ENCODE data around the gene INPP5J.
A peak's percentile ranks its signal among the peaks of the same experiment; 100 is the strongest.

The INPP5J gene

GRCh38 chr22:31126128-31126868 lies 3.5 kb downstream of the INPP5J start:
- DNase-seq = no peak

GRCh38 chr22:31126869-31127175 lies 4.1 kb downstream of the INPP5J start:
- no peak for DNase-seq

GRCh38 chr22:31127181-31127772 lies 4.5 kb downstream of the INPP5J start:
- no peak for DNase-seq

- DNase-seq = no peak
Observed at GRCh38 chr22:31128156-31128555, 5.4 kb downstream of the INPP5J start.

- no peak for DNase-seq
Observed at GRCh38 chr22:31130873-31131272, 8.1 kb downstream of the INPP5J start.

GRCh38 chr22:31133911-31134310 lies 11.1 kb downstream of the INPP5J start:
- no peak for DNase-seq

DNA sequence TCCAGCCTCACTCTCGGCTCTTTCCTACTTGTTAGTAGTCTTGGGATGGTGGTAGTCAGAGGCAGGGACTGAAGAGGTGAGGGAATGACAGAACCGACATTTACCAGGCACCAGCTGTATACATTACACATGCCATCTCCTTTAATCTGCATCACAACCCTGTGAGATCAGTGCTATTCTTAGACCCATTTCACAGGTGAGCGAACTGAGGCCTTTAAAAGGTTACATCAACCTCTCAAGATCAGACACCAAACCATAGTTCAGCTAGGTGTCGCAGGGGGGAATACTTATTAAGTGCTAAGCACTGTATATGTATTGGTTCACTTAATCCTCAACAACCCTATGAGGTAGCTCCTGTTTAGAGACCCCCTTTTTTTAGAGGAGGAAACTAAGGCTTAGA lies 11.9 kb downstream of the INPP5J start:
- no peak for DNase-seq

DNA sequence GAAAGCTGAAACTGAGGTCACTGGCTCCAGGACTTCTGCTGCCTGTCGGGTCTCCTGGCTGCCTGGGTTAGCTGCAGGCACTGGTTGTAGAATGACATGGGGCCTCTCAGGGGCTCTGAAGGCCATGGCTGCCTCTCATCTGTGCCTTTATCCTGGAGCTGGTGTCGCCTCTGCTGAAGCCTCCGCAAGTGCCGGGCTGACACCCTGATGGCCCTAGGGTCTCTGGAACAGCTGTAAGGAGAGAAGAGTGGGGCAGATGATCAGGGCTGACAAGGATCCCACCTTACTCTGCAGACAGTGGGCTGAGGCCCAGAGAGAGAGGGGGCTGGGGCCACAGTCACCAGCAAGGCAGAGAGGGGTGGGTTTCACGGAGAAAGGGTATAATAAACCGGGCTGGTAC lies 12.9 kb downstream of the INPP5J start:
- DNase-seq = no peak

DNA sequence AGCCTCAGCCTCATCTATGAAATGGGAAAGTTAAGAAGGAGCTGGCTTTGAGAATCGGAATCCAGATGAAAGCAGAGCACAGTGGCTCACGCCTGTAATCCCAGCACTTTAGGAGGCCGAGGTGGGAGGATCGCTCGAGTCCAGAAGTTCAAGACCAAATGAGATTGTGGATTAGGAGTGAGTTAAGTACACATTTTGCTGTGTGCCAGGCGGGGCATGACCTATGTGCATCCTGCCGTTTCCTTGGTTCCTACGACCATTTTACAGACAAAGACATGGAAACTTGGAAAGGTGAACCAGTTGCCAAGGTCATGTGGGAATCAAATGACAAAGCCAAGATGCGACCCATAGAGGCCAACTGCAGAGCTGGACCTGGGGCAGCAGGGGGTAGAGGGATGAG lies 13.4 kb downstream of the INPP5J start:
- no peak for DNase-seq

DNA sequence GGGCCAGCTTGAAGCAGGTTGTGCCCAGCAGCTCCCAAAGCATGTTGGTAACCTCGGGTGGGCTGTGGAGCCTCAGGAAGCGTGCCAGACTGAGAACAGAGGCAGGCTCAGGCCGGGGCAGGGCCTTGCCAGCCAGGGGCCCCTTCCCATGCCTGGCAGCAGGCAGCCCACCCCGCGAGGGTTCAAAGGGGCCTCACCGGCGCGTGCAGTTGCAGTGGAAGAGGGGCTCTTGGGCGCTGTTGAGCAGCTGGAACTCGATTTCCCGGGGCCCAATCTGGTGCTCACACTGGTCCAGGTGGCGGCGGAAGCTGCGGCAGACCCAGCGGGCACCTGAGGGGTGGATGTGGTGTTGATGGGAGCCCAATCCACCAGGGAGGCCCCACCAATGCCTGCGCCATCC lies 13.9 kb downstream of the INPP5J start:
- DNase-seq = no peak

DNA sequence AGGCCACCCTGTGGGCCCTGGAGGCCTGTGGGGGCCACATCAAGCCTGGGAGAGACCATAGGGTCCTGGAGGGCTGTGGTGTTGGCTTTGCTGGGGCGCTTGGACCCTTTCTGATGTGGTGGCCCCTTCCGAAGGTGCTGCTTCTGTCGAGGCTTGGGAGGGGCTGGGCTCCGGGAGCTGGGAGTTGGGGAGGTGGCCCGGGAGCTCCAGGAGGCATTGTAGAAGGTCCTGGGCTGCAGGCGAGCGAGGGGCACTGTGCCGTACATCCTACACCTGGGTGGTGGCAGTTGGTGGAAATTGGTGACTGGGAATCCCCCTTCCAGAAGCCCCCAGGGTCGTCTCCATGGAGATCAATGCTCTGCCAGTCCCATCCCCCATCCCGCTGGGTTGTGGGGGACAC lies 15.0 kb downstream of the INPP5J start:
- DNase-seq = no peak

DNA sequence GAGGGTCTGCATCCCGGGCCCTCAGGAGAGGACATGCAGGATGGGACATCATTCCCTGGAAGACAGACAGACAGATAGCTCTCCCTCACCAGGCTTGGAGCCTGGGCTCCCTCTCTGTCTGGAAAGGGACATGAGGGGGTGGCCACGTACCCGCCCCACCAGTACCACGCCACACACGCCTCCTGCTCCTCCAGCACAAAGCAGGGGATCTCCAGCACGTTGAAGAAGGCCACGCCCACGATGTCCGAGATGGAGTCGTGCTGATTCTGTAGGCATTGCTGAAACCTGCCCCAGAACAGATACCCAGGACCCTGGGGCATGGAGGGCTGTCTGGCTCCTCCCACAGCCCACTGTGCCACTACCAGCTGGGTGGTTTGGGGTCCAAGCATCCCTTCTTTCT lies 15.4 kb downstream of the INPP5J start:
- no peak for DNase-seq

- DNase-seq = no peak
Observed at GRCh38 chr22:31139066-31139465, 16.3 kb downstream of the INPP5J start.

DNA sequence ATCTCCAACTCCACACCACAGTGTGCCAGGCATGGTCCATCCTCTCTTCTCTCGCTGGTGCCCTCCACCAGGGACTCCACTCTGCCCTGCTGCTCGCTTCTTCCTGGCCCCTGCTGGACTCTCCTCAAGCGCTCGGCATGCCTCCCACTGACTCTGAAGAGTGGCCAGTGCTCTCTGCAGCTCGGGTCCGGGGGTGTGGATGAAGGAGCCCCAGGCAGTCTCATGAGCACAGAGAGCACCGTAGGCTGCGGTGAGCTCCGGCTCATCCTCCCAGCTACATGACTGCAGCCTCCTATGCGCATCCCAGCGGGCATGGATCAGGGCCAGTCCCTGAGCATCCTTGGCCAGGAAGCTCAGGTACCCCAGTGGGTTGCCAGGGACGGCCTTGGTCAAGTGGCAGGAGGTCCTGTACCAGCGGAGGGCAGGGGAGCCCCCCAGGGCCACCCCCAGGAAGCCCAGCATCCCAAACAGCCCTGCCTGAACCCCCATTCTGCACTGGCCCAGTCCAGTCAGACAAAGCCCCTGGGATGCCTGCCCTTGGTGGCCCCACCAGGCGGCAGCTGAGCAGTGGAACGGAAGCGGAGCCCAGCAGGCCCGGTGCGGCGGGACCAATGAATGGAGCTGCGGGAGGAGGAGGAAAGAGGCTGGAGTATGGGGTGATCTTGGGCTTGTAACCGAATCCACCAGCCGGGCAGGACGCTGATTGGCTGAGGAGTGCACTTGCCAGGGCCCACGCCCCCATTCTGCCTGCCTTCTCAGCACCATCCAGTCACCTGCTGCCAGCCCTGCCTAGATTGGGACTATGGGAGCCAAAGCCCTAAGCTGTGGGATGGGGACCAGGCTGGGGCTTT lies 17.3 kb downstream of the INPP5J start, which contains the start of gene PLA2G3:
PLA2G3 (minus strand) TSS at position 643 of the 851 bp plus-strand sequence; CDS start at position 489, 154 bp downstream.
- no peak for DNase-seq

- no peak for DNase-seq
Observed at GRCh38 chr22:31140746-31141145, 18.0 kb downstream of the INPP5J start.

- no peak for DNase-seq
Observed at GRCh38 chr22:31141551-31141950, 18.8 kb downstream of the INPP5J start.

GRCh38 chr22:31142285-31142684 lies 19.5 kb downstream of the INPP5J start:
- no peak for DNase-seq

- no peak for DNase-seq
Observed at GRCh38 chr22:31143038-31143437, 20.3 kb downstream of the INPP5J start.

GRCh38 chr22:31143537-31143936 lies 20.8 kb downstream of the INPP5J start:
- DNase-seq = no peak

DNA sequence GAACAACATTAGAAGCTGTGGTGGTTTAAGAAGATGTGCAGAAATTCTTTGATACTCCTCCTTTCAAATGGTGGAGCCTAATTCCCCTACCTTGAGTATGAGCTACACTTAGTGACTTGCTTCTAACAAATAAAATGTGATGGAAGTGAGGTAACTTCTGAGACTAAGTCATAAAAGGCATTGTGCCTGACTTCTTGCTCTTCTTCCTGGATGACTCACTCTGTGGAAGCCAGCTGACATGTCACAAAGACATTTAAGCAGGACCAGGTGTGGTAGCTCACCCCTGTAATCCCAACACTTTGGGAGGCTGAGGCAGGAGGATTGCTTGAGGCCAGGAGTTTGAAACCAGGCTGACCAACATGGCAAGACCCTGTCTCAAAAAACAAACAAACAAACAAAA lies 21.5 kb downstream of the INPP5J start:
- DNase-seq = peak; percentile 24

- DNase-seq = no peak
Observed at GRCh38 chr22:31148488-31148887, 25.7 kb downstream of the INPP5J start.

GRCh38 chr22:31148953-31149627 lies 26.3 kb downstream of the INPP5J start:
- DNase-seq = peak; percentile 41

DNA sequence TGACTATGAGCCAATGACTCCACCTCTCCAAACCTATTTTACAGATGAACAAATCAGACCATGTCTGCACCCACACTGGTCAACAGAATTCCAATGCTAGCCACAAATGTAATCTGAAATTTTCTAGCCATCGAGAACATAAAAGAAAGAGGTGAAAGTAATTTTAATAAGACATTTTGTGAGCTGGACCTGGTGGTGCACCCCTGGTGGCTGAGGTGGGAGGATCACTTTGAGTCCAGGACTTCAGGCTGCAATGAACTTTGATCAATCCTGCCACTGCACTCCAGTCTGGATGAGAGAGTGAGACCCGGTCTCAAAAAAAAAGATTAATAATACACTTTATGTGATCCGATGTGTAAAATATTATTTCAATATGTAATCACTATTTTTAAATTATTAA lies 27.8 kb downstream of the INPP5J start:
- DNase-seq = no peak

Measured in activated CD4-positive, alpha-beta T cell treated with anti-CD3 and anti-CD28 coated beads, Interleukin-2, Interleukin-6, amounts not matched to agents 100 ng/mL and 50 ng/mL, durations not matched to agents 16 hours and 8 hours (primary cell).